Adrenal gland (tissue), 5 donors: Measurements from ENCODE around the gene LRRK2.

ENCODE experiments used
- POLR2A ChIP-seq, 2 donors: fragments of 450-650 bp; IDR thresholded peaks; one replicate each; pipeline ENCODE4 v1.6.1; 2017; ENCODE audit warnings: antibody characterized with exemption in 2 of 2, mild to moderate bottlenecking in 2 of 2, moderate library complexity in 1 of 2
- TF ChIP-seq, protein P1 (sequence below), 6 experiments: fragments of 450-650 bp in 4 of 6; fragments of 200-600 bp in 2 of 6; sonication (generic) in 1 of 6; IDR thresholded peaks; 1 replicate in 5 of 6; 2 replicates in 1 of 6; pipeline versions ENCODE4 v1.5.1 to v1.8.0; 2016 to 2021; ENCODE audit warnings: antibody characterized with exemption in 6 of 6, mild to moderate bottlenecking in 2 of 6, moderate library complexity in 1 of 6
- donor health status: DM: no; HTN: no; CAD: no.

DNA sequence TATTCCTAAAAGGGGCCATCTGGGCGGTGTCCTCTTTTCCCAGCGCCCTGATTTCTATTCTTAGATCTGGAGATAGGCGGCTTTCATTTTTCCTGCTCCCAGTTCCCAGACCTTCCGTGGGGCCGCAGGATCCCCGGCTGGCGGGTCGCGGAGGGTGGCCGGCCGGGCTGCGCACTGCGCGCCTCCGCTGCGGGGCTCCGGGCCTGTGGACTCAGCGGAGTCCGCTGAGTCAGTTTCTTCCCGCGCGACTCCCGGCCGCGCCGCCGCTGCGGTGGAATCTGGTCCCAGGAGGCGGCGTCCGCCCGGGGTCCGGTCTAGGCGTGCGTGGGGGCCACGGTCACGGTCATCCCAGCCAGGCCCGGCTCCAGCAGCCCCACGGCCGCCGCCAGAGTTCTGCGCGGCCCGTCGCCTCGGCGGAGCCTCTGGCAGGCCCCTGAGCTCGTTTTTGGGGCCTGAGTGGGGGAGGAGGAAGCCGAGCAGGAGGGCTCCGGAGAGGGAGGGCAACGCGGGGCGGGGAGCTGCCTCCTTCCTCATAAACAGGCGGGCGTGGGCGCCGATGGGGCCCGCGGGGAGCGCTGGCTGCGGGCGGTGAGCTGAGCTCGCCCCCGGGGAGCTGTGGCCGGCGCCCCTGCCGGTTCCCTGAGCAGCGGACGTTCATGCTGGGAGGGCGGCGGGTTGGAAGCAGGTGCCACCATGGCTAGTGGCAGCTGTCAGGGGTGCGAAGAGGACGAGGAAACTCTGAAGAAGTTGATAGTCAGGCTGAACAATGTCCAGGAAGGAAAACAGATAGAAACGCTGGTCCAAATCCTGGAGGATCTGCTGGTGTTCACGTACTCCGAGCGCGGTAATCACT lies at the start of gene LRRK2:
- TF ChIP-seq, protein P1, sequence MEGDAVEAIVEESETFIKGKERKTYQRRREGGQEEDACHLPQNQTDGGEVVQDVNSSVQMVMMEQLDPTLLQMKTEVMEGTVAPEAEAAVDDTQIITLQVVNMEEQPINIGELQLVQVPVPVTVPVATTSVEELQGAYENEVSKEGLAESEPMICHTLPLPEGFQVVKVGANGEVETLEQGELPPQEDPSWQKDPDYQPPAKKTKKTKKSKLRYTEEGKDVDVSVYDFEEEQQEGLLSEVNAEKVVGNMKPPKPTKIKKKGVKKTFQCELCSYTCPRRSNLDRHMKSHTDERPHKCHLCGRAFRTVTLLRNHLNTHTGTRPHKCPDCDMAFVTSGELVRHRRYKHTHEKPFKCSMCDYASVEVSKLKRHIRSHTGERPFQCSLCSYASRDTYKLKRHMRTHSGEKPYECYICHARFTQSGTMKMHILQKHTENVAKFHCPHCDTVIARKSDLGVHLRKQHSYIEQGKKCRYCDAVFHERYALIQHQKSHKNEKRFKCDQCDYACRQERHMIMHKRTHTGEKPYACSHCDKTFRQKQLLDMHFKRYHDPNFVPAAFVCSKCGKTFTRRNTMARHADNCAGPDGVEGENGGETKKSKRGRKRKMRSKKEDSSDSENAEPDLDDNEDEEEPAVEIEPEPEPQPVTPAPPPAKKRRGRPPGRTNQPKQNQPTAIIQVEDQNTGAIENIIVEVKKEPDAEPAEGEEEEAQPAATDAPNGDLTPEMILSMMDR (IDR thresholded peaks at IDR 0.05), result peak in 1 of 6 experiments; percentile 6
- TF ChIP-seq POLR2A (IDR thresholded peaks at IDR 0.05), result peak; percentile 75 to 84
